Endothelial cell of umbilical vein (primary cell): Measurements from ENCODE around the gene CENATAC.

Experiments used
- GATA2 ChIP-seq: IDR thresholded peaks from 2 replicates; pipeline ENCODE4 v1.7.0; 2011; ENCODE audit warnings: low read depth, mild to moderate bottlenecking, moderate library complexity, mixed read lengths, low read length; ENCODE audit not compliant: insufficient read length, insufficient read depth
- POLR2AphosphoS5 ChIP-seq: IDR thresholded peaks from 2 replicates; pipeline ENCODE4 v1.6.1; 2012; ENCODE audit warnings: low read depth, mild to moderate bottlenecking, control low read depth, low read length, moderate library complexity; ENCODE audit not compliant: insufficient read depth
- TF ChIP-seq, protein P1 (sequence below), 2 donors: IDR thresholded peaks; 1 replicate in 1 of 2; 2 replicates in 1 of 2; pipeline ENCODE4 v1.5.1; 2011; ENCODE audit warnings: low read length in 2 of 2, mild to moderate bottlenecking in 2 of 2, moderate library complexity in 2 of 2, control low read depth in 1 of 2, inconsistent platforms in 1 of 2, low read depth in 1 of 2; ENCODE audit not compliant: insufficient read depth in 1 of 2; ENCODE audit errors: extremely low read depth in 1 of 2

- TF ChIP-seq, protein P1, sequence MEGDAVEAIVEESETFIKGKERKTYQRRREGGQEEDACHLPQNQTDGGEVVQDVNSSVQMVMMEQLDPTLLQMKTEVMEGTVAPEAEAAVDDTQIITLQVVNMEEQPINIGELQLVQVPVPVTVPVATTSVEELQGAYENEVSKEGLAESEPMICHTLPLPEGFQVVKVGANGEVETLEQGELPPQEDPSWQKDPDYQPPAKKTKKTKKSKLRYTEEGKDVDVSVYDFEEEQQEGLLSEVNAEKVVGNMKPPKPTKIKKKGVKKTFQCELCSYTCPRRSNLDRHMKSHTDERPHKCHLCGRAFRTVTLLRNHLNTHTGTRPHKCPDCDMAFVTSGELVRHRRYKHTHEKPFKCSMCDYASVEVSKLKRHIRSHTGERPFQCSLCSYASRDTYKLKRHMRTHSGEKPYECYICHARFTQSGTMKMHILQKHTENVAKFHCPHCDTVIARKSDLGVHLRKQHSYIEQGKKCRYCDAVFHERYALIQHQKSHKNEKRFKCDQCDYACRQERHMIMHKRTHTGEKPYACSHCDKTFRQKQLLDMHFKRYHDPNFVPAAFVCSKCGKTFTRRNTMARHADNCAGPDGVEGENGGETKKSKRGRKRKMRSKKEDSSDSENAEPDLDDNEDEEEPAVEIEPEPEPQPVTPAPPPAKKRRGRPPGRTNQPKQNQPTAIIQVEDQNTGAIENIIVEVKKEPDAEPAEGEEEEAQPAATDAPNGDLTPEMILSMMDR (IDR thresholded peaks at IDR 0.05; ENCODE audit: extremely low read depth in 1 of 2, insufficient read depth in 1 of 2, low read depth in 1 of 2, low read length in 2 of 2), result no peak
- TF ChIP-seq POLR2AphosphoS5 (no peak), GATA2 (no peak)
Measured at GRCh38 chr11:118979434-118979833, 18.5 kb upstream of the CENATAC start.
